Hematopoietic multipotent progenitor cell treated with erythropoietin and hydrocortisone succinate and interleukin-3 and kit ligand, for 6 days (in vitro differentiated cells): ENCODE data around the gene POU6F2.

Experiments used
- DNase-seq: peaks from one replicate; pipeline ENCODE4 v3.0.0-alpha.2; 2015

POU6F2 gene

GRCh38 chr7:39461263-39461820, 483.6 kb downstream of the POU6F2 start:
- DNase-seq: no peak

GRCh38 chr7:39463252-39463651, 485.5 kb downstream of the POU6F2 start:
- no peak for DNase-seq

- no peak for DNase-seq
These were observed 486.8 kb downstream of the POU6F2 start for GRCh38 chr7:39464350-39465054.

GRCh38 chr7:39465055-39465929, 487.6 kb downstream of the POU6F2 start:
- DNase-seq: peak; percentile 90

GRCh38 chr7:39468261-39468660, 490.6 kb downstream of the POU6F2 start:
- peak; percentile 41 for DNase-seq

- DNase-seq: no peak
These were observed 491.2 kb downstream of the POU6F2 start for GRCh38 chr7:39468808-39469374.

- DNase-seq: no peak
These were observed 503.2 kb downstream of the POU6F2 start for GRCh38 chr7:39480901-39481300.

- no peak for DNase-seq
These were observed 511.0 kb downstream of the POU6F2 start for GRCh38 chr7:39488467-39489393.

- no peak for DNase-seq
These were observed 512.6 kb downstream of the POU6F2 start for GRCh38 chr7:39490296-39490695.

- DNase-seq: no peak
These were observed 516.2 kb downstream of the POU6F2 start for GRCh38 chr7:39493934-39494333.

- no peak for DNase-seq
These were observed 523.6 kb downstream of the POU6F2 start for GRCh38 chr7:39501358-39501757.

- DNase-seq: peak; percentile 86
These were observed 527.3 kb downstream of the POU6F2 start for GRCh38 chr7:39504963-39505362.

GRCh38 chr7:39507866-39508551, 530.3 kb downstream of the POU6F2 start:
- DNase-seq: peak; percentile 63

GRCh38 chr7:39509436-39509835, 531.7 kb downstream of the POU6F2 start:
- peak; percentile 58 for DNase-seq

GRCh38 chr7:39509912-39510311, 532.2 kb downstream of the POU6F2 start:
- peak; percentile 50 for DNase-seq

GRCh38 chr7:39510864-39511354, 533.2 kb downstream of the POU6F2 start:
- DNase-seq: peak; percentile 30

GRCh38 chr7:39515534-39516228, 538.0 kb downstream of the POU6F2 start:
- DNase-seq: peak; percentile 72

GRCh38 chr7:39516498-39516897, 538.8 kb downstream of the POU6F2 start:
- no peak for DNase-seq

GRCh38 chr7:39517240-39517639, 539.5 kb downstream of the POU6F2 start:
- no peak for DNase-seq
